RPMI7951 (cell line): Measurements from ENCODE around the gene TRIM24. TPM values are rescaled to one million over a fixed set of nuclear protein-coding genes. Genes with fewer than 3 reads are reported as not detected.

ENCODE experiments used
- DNase-seq: peaks from one replicate; pipeline ENCODE4 v3.0.0-alpha.2; 2012; ENCODE audit warnings: low read depth
- total RNA-seq: library from RNA; depleted of rRNA; stranded (reverse); fragments of >200 nt; shearing (Covaris generic); gene quantifications from 2 replicates; pipeline ENCODE4 v1.2.3, GENCODE V29; 2014; rRNA removed

The TRIM24 gene
- total RNA-seq, 1 experiment from 2014 or later: 25.6 TPM

- no peak for DNase-seq
Observed at GRCh38 chr7:138625084-138625848, 165.2 kb downstream of the TRIM24 start.

GRCh38 chr7:138625849-138626230, 165.8 kb downstream of the TRIM24 start:
- DNase-seq: no peak

- no peak for DNase-seq
Observed at GRCh38 chr7:138626846-138627245, 166.8 kb downstream of the TRIM24 start.

- DNase-seq: no peak
Observed at GRCh38 chr7:138627361-138627760, 167.3 kb downstream of the TRIM24 start.

GRCh38 chr7:138630059-138630610, 170.1 kb downstream of the TRIM24 start:
- no peak for DNase-seq

- no peak for DNase-seq
Observed at GRCh38 chr7:138632384-138632783, 172.3 kb downstream of the TRIM24 start.

GRCh38 chr7:138632826-138633602, 173.0 kb downstream of the TRIM24 start:
- DNase-seq: no peak

Other genes starting within 250 kb of the TRIM24 start
- not detected in 2 replicates for gene SVOPL, start 241.1 kb downstream of the TRIM24 start, total RNA-seq